Peyer's patch (tissue), 4 donors: ENCODE data around the gene ZNF608.

Source experiments
- CTCF ChIP-seq, 6 experiments: fragments of 450-650 bp in 4 of 6; fragments of 200-600 bp in 2 of 6; sonication (generic) in 1 of 6; IDR thresholded peaks; one replicate each; pipeline ENCODE4 v1.5.1; 2017 to 2019; ENCODE audit warnings: antibody characterized with exemption in 6 of 6, mild to moderate bottlenecking in 3 of 6, moderate library complexity in 1 of 6
- POLR2A ChIP-seq, 2 donors: fragments of 450-650 bp; IDR thresholded peaks; one replicate each; pipeline ENCODE4 v1.5.1; 2017; ENCODE audit warnings: antibody characterized with exemption in 2 of 2, mild to moderate bottlenecking in 2 of 2, moderate library complexity in 2 of 2

GRCh38 chr5:124748687-124749594, 2.5 kb upstream of the ZNF608 start:
- TF ChIP-seq CTCF (IDR thresholded peaks at IDR 0.05): peak in 2 of 6 experiments; percentile 8 to 13
- peak; percentile 33 to 76 for TF ChIP-seq POLR2A (IDR thresholded peaks at IDR 0.05)
